Measurements from ENCODE around the gene RBM42. TPM values are rescaled to one million over a fixed set of nuclear protein-coding genes. Genes with fewer than 3 reads are reported as not detected.

The RBM42 gene
- total RNA-seq, 1 experiment from 2014 or later = 110 TPM

DNA sequence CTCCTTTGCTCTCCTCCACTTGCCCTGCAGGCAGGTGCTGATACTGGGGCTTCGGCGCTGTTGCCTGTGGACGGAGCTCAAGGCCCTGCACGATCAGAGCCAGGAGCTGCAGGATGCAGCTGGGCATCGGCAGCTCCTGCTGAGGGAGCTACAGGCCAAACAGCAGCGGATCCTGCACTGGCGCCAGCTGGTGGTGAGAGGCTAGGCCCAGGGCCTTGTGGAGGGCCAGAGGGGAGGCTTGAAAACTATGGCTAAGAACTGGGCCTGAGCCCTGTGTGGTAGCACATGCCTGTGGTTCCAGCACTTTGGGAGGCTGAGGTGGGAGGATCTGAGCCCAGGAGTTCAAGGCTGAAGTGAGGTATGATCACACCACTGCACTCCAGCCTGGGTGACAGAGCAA is 10.0 kb upstream of the RBM42 start:
- H3K4me3 ChIP-seq = no peak overlapping the region
- H3K4me1 ChIP-seq (replicated peaks; ENCODE audit: insufficient read depth) = no peaks in the 10 kb centered on the region
- ChIA-PET POLR2A (ENCODE audit: unreplicated experiment) (interaction anchor here (0.5 kb wide), 1 partner anchor 12 kb away, joined by 3 read pairs; no protein-coding TSS in a partner anchor), CTCF (no interaction called here)
- H4K20me1 ChIP-seq (ENCODE audit: insufficient read depth) = no peaks in the 10 kb centered on the region
- H3K36me3 ChIP-seq (ENCODE audit: low read depth) = no peaks in the 10 kb centered on the region
- no peak for DNase-seq
- H2AFZ ChIP-seq = no peak overlapping the region
- intact Hi-C loops (cut with micrococcal nuclease; ENCODE audit: unreplicated experiment) = no loop called here
- H3K27ac ChIP-seq = no peak overlapping the region
- H3K4me2 ChIP-seq = no peak overlapping the region
- BruUV-seq (replicated peaks) = no TSS peak
- H3F3A ChIP-seq (ENCODE audit: insufficient read depth, low read depth) = no peaks in the 10 kb centered on the region
- H3K9me3 ChIP-seq (ENCODE audit: insufficient read depth, low read depth) = no peaks in the 10 kb centered on the region
- H3K79me2 ChIP-seq (ENCODE audit: low read depth) = no peaks in the 10 kb centered on the region
- TF ChIP-seq, protein P1, sequence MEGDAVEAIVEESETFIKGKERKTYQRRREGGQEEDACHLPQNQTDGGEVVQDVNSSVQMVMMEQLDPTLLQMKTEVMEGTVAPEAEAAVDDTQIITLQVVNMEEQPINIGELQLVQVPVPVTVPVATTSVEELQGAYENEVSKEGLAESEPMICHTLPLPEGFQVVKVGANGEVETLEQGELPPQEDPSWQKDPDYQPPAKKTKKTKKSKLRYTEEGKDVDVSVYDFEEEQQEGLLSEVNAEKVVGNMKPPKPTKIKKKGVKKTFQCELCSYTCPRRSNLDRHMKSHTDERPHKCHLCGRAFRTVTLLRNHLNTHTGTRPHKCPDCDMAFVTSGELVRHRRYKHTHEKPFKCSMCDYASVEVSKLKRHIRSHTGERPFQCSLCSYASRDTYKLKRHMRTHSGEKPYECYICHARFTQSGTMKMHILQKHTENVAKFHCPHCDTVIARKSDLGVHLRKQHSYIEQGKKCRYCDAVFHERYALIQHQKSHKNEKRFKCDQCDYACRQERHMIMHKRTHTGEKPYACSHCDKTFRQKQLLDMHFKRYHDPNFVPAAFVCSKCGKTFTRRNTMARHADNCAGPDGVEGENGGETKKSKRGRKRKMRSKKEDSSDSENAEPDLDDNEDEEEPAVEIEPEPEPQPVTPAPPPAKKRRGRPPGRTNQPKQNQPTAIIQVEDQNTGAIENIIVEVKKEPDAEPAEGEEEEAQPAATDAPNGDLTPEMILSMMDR (conservative IDR thresholded peaks at IDR 0.05) = no peak
- no peak for TF ChIP-seq EZH2 (IDR thresholded peaks at IDR 0.05; ENCODE audit: low read depth)
- no peaks in the 10 kb centered on the region for H3K9me2 ChIP-seq (ENCODE audit: insufficient read depth)
- no peaks in the 10 kb centered on the region for H3K27me3 ChIP-seq (ENCODE audit: insufficient read depth, low read depth)

DNA sequence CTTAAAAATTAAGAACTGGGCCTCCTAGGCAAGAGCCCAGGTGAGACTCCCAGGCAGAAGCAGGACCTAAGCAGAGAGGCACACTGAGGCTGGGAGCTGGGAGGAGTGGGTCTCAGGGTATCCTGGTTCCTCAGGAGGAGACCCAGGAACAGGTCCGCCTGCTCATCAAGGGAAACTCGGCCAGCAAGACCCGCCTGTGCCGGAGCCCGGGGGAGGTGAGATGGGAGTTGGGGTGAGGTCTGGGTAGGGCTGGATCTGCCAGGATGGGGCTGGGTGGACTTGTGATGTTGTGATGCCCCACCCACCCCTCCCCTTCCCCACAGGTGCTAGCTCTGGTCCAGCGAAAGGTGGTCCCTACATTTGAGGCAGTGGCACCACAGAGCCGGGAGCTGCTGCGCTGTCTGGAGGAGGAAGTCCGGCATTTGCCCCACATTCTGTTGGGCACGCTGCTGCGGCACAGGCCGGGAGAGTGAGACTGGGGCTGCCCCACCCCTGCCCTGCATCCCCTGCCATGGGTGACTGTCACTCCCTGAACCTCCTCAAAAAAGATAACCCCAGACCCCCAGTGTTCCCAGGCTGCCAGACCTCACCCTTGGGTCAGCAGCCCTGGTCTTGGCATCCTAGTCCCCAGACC is 9.4 kb upstream of the RBM42 start:
- CTCF ChIA-PET = no interaction called here
- no peak overlapping the region for H3K4me3 ChIP-seq
- no peaks in the 10 kb centered on the region for H3K27me3 ChIP-seq (ENCODE audit: insufficient read depth, low read depth)
- no peaks in the 10 kb centered on the region for H3K9me3 ChIP-seq (ENCODE audit: insufficient read depth, low read depth)
- H4K20me1 ChIP-seq (ENCODE audit: insufficient read depth) = no peaks in the 10 kb centered on the region
- no peak overlapping the region for H3K27ac ChIP-seq
- H3F3A ChIP-seq (ENCODE audit: insufficient read depth, low read depth) = no peaks in the 10 kb centered on the region
- POLR2A ChIA-PET (ENCODE audit: unreplicated experiment) = interaction anchor here (0.5 kb wide), 1 partner anchor 13 kb away, joined by 3 read pairs; no protein-coding TSS in a partner anchor
- no peaks in the 10 kb centered on the region for H3K36me3 ChIP-seq (ENCODE audit: low read depth)
- no peak for DNase-seq
- H3K79me2 ChIP-seq (ENCODE audit: low read depth) = no peaks in the 10 kb centered on the region
- intact Hi-C loops (cut with micrococcal nuclease; ENCODE audit: unreplicated experiment) = no loop called here
- H3K4me1 ChIP-seq (replicated peaks; ENCODE audit: insufficient read depth) = no peaks in the 10 kb centered on the region
- no peak overlapping the region for H3K4me2 ChIP-seq
- BruUV-seq (replicated peaks) = no TSS peak
- H3K9me2 ChIP-seq (ENCODE audit: insufficient read depth) = no peaks in the 10 kb centered on the region
- TF ChIP-seq EZH2 (IDR thresholded peaks at IDR 0.05; ENCODE audit: low read depth) = no peak
- TF ChIP-seq, protein P1 (conservative IDR thresholded peaks at IDR 0.05) = no peak
- H2AFZ ChIP-seq = no peak overlapping the region

DNA sequence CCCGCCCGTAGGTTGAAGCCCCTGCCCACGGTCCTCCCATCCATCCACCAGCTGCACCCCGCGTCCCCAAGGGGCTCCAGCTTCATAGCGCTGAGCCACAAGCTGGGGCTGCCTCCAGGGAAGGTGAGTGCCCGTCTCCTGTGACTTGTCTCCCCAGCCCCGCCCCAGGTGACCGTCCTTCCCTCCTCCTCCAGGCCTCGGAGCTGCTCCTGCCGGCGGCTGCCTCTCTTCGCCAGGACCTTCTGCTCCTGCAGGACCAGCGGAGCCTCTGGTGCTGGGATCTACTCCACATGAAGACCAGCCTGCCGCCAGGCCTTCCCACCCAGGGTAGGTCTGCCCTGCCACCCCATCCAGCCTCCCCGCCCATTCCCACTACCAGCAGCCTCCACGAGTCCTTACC is 8.8 kb upstream of the RBM42 start:
- Histone ChIP-seq H3K4me2 (no peak overlapping the region), H3K27ac (no peak overlapping the region), H3K36me3 (ENCODE audit: low read depth) (no peaks in the 10 kb centered on the region), H3K27me3 (ENCODE audit: insufficient read depth, low read depth) (no peaks in the 10 kb centered on the region), H3K4me1 (replicated peaks; ENCODE audit: insufficient read depth) (no peaks in the 10 kb centered on the region), H4K20me1 (ENCODE audit: insufficient read depth) (no peaks in the 10 kb centered on the region), H3K9me3 (ENCODE audit: insufficient read depth, low read depth) (no peaks in the 10 kb centered on the region), H3K4me3 (no peak overlapping the region), H3K9me2 (ENCODE audit: insufficient read depth) (no peaks in the 10 kb centered on the region), H3F3A (ENCODE audit: insufficient read depth, low read depth) (no peaks in the 10 kb centered on the region), H2AFZ (no peak overlapping the region), H3K79me2 (ENCODE audit: low read depth) (no peaks in the 10 kb centered on the region)
- TF ChIP-seq EZH2 (IDR thresholded peaks at IDR 0.05; ENCODE audit: low read depth) = no peak
- TF ChIP-seq, protein P1 (conservative IDR thresholded peaks at IDR 0.05) = no peak
- no TSS peak for BruUV-seq (replicated peaks)
- ChIA-PET CTCF (no interaction called here), POLR2A (ENCODE audit: unreplicated experiment) (no interaction called here)
- DNase-seq = no peak
- intact Hi-C loops (cut with micrococcal nuclease; ENCODE audit: unreplicated experiment) = no loop called here
